Cardiac fibroblast (primary cell): ENCODE results near the gene NUDT5.
"Not testable (repeated sequence)": the region's sequence is repeated elsewhere in the genome, so short reads cannot be mapped to it uniquely, and the experiment has no call there.

ENCODE experiments used
- DNase-seq, 2 donors: peaks; one replicate each; pipeline versions ENCODE4 v3.0.0 to v3.0.0-alpha.2; 2010; ENCODE audit warnings: low read depth in 2 of 2
- H3K4me3 ChIP-seq, 2 donors: replicated peaks in 1 of 2; 1 replicate in 1 of 2; 2 replicates in 1 of 2; pipeline ENCODE4 v1.5.1; 2011; ENCODE audit warnings: low read depth in 2 of 2, low read length in 2 of 2, mild to moderate bottlenecking in 2 of 2, moderate library complexity in 1 of 2
- CTCF ChIP-seq: IDR thresholded peaks from one replicate; pipeline ENCODE4 v1.5.1; 2011; ENCODE audit warnings: low read depth, mild to moderate bottlenecking, low read length, inconsistent platforms

The NUDT5 gene

GRCh38 chr10:12235796-12236195, 40.1 kb upstream of the NUDT5 start:
- H3K4me3 ChIP-seq = no peak overlapping the region
- no peak for TF ChIP-seq CTCF
- DNase-seq = peak in 1 of 2 donors; percentile 22

- TF ChIP-seq CTCF = no peak
- H3K4me3 ChIP-seq = no peak overlapping the region
- DNase-seq = no peak
These were observed 39.5 kb upstream of the NUDT5 start for GRCh38 chr10:12235116-12235694.

- DNase-seq, H3K4me3 ChIP-seq: not testable (repeated sequence)
These were observed 39.0 kb upstream of the NUDT5 start for GRCh38 chr10:12234687-12235086.

- no peak overlapping the region for H3K4me3 ChIP-seq
- DNase-seq = no peak
- TF ChIP-seq CTCF = no peak
These were observed 33.2 kb upstream of the NUDT5 start for GRCh38 chr10:12228851-12229250.

GRCh38 chr10:12226438-12226837, 30.7 kb upstream of the NUDT5 start:
- not testable (repeated sequence) for DNase-seq

GRCh38 chr10:12225444-12225843, 29.8 kb upstream of the NUDT5 start:
- H3K4me3 ChIP-seq = no peak overlapping the region
- TF ChIP-seq CTCF = no peak
- DNase-seq = no peak

More at GRCh38 chr10:12226438-12226837, 30.7 kb upstream of the NUDT5 start:
- H3K4me3 ChIP-seq = not testable (repeated sequence)

- no peak for TF ChIP-seq CTCF
- H3K4me3 ChIP-seq = no peak overlapping the region
- DNase-seq = peak in 1 of 2 donors; percentile 59
These were observed 25.9 kb upstream of the NUDT5 start for GRCh38 chr10:12221323-12222298.
